GM18861 (cell line): Measurements from ENCODE around the gene CNDP1.
"Not testable (repeated sequence)": the region's sequence is repeated elsewhere in the genome, so short reads cannot be mapped to it uniquely, and the experiment has no call there.

Source experiments
- ATAC-seq: cut with Tn5 transposase; IDR thresholded peaks from one replicate; pipeline ENCODE4 v1.9.1; 2021; ENCODE audit not compliant: unreplicated experiment

Gene CNDP1

DNA sequence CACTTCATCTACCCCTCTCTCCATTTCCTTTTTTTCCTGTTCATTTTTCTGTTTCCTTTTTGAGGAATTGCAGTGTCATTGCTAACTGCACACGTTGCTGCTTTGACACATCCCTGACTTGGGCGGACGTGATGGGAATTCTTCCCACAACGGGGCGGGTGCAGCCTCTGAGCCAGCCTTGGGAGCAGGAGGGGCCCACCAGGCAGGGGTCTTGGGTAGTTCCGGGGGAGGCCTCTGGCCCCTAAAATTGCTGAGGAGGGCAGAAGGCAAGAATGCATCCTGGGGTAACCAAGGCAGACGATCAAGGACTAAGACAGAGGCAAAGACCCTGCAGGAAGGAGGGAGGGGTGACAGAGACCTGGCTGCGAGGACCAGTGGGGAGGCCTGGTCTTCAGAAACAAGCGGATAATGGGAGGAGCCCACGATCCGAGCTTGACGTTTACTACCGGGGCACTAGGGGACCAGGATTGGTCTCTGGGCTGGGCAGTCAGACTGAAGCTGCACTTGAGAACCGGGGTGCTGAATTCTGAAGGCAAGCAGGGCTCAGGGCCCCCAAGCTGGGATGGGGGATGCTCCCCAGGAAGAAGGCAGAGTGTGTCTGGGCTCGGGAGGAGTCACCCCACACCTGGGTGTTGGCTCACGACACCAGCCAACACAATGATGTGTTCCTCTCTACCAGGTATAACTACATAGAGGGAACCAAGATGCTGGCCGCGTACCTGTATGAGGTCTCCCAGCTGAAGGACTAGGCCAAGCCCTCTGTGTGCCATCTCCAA, 14.8 kb upstream of the CNDP1 start:
- ATAC-seq: no peak

DNA sequence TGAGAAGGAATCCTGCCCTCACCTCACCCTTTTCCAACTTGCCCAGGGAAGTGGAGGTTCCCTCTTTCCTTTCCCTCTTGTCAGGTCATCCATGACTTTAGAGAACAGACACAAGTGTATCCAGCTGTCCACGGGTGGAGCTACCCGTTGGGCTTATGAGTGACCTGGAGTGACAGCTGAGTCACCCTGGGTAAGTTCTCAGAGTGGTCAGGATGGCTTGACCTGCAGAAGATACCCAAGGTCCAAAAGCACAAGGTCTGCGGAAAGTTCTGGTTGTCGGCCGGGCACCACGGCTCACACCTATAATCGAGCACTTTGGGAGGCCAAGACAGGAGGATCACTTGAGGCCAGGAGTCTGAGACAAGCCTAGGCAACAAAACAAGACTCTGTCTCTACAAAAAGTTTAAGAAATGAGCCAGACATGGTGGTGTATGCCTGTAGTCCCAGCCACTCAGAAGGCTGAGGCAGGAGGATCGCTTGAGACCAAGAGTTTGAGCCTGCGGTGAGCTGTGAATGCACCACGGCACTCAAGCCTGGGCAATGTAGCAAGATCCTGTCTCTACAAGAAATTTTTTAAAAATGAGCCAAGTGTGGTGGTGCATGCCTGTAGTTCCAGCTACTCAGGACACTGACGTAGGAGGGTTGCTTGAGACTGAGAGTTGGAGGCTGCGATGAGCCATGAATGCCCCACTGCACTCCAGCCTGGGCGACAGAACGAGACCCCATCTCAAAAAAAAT, 14.0 kb upstream of the CNDP1 start:
- ATAC-seq: no peak

- no peak for ATAC-seq
Measured at GRCh38 chr18:74521068-74521725, 13.1 kb upstream of the CNDP1 start.

GRCh38 chr18:74522635-74523548, 11.4 kb upstream of the CNDP1 start:
- ATAC-seq: no peak

DNA sequence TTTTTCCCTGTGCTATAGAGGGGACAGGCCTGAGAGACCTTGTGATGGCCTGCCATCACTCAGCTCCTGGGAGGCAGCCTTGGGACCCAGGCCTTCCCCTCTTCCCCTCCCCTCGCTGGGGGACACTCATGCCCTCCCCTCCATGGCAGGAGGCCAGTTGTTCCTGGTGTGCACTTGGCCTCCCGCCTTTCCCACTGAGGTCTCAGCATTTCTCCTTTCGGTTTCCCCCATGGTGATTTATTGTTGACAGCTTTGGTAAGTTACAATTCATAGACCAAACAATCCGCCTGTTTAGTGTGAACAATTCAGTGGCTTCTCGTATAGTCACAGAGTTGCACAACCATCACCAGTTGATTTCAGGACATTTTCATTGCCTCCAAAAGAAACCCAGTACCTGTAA, 10.2 kb upstream of the CNDP1 start:
- ATAC-seq: no peak

DNA sequence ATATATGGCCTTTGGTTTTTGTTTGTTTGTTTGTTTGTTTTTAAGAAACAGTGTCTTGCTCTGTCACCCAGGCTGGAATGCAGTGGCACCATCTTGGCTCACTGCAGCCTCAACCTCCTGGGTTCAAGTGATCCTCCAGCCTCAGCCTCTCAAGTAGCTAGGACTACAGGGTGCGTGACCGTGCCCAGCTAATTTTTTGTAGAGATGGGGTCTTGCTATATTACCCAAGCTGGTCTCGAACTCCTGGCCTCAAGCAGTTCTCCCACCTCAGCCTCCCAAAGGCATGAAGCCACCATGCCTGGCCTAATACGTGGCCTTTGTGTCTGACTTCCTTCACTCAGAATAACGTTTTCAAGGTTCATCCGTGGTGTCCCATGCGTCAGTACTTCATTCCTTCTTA, 9.4 kb upstream of the CNDP1 start:
- ATAC-seq: not testable (repeated sequence)

GRCh38 chr18:74525741-74526140, 8.6 kb upstream of the CNDP1 start:
- no peak for ATAC-seq

DNA sequence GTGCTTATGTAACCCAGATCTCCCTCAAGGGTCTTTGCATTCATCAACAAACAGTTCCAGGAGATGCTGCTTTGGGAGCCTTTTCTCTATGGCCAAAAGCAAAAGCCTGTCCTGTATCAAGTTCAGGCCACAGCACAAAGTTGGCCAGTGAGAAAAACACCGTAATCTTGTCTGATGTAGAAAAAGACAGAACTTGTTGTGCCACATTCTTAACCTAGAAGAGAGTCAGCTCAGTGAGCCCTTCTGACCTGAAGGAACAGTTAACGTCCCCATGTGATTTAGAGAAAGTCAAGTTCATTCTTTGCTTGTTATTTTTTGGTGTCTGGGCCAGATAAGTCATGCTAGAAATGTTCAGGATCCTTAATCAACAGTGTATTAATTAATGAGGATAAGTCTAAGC, 7.8 kb upstream of the CNDP1 start:
- no peak for ATAC-seq

DNA sequence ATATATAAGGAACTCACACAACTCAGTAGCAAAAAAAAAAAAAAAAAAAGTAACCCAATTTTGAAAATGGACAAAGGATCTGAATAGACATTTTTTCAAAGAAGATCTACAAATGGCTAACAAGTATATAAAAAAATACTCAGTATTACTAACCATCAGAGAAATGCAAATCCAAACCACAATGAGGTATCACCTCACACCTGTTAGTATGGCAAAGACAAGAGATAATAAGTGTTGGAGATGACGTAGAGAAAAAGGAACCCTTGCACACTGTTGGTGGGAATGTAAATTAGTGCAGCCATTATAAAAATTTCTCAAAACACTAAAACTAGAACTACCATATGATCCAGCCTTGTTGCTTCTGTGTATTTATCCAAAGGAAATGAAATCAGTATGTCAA, 5.8 kb upstream of the CNDP1 start:
- peak; percentile 77 for ATAC-seq

DNA sequence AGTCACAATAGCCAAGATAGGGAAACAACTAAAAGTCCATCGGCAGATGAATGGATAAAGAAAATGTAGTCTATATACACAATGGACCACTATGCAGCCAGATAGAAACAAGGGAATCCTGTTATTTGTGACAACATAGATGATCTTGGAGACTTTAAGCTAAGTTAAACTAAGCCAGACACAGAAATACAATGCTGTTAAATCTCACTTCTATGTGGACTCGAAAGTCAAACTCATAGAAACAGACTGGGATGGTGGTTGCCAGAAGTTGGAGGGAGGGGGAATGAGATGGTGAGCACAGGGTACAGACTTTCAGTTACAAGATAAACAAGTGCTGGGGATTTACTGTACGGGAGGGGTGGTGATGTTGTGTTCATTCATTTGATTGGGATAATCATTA, 5.4 kb upstream of the CNDP1 start:
- ATAC-seq: no peak

DNA sequence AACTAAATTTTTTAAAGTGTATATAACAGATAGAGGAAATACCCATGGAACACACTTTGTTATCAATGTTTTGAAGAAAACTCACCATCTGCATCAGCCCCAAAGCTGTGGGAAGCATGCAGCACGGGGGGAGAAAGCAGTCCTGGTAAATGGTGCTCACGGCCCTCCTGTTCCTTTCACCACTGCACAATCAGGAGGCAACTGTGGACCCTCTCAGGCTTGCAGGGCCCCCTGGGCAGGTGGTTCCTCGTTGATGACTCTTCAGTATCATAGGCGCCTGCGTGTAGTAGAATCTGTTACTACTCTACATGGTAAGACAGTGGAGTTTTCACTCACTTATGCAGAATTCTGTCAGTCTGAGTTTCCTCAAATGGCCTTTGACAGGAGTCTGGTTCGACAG, 4.9 kb upstream of the CNDP1 start:
- no peak for ATAC-seq

DNA sequence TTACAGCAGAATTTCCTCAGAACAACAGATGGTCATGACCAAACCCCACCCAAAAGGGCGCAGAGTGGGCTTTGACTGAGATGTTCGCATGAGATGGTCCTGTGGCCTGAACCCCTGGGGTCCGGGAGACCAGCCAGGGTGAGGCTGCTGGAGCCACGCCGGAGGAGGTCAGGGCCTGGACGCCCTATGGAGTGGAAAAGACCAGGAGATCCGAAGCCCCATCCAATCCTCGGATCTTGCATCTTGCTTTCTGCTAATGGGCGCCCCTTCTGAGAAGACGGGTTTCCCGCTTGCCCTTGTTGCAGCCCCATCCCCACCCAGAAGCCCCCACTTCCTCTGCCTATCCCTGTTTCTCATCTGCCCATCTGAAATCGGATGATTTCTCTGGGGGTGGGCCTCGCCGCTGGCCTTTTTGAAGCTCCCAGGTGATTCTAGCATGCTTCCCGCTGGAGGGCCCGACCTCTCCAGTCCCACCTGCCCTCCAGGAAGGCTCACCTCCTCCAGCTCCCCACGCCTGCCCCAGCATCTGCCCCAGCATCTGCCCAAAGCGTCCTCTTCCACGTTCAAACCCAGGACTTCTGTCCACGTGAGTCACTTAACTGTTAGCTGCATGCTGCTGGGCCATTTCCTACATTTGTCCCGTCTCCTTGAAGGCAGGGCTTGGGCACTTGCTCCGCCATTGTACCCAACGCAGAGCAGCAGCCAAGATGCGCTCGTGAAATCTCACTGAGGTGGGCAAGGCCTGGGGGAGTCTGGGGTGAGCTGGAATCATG, 4.3 kb upstream of the CNDP1 start:
- ATAC-seq: no peak

DNA sequence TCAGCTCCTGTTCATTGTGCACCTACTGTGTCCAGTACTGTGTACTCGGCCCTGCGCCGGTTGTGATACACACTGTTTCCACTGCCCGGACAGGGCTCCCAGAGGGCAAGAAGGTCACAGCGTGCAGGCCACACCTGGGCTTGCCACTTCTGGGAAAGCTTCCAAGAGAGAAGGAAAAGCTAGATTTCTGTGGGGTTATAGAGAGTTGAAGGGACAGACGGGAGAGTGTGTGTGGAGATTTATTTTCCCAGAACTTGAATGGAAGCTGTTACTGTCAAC, 3.8 kb upstream of the CNDP1 start:
- no peak for ATAC-seq

DNA sequence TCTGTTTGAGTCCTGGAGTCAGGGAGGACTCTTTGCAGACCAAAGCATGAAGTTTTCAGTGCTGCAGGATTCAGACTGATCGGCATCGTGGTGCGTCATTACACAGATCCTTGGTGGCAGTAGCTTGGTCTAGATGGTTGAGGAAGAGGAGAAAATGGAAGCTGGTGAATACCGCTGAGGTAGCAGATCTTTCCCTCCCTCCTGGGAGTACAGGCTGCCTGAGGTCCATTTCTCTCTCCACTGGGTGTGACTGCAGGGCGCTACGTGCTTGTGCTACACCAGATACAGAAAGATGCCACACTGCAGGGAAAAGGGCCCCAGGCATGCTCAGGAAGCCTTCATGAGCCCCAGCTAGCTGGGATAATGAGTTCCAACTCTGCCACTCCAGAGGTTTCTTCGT, 3.3 kb upstream of the CNDP1 start:
- ATAC-seq: no peak

- ATAC-seq: no peak
Measured at GRCh38 chr18:74532511-74533025, 1.7 kb upstream of the CNDP1 start.

DNA sequence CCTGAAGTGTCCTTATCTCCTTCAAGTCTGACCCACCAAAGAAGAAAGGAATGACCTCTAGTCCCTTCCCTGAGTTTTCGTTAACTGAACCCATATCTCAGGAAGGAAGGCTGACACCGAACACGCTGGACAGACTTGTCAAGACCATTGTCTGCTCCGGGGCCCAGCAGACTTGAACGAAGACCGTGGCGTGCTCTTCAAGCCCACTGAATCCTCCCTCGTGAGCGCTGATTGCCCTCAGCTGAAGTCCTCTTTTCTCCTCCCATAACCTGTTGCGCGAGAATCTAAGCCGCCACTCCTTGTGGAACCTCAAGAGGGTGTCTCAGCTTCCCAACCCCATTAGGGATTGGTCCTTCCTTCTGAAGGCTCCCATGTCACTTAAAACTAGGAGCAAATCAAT, 634 bp upstream of the CNDP1 start:
- no peak for ATAC-seq

GRCh38 chr18:74534981-74535649, 815 bp downstream of the CNDP1 start:
- ATAC-seq: no peak

DNA sequence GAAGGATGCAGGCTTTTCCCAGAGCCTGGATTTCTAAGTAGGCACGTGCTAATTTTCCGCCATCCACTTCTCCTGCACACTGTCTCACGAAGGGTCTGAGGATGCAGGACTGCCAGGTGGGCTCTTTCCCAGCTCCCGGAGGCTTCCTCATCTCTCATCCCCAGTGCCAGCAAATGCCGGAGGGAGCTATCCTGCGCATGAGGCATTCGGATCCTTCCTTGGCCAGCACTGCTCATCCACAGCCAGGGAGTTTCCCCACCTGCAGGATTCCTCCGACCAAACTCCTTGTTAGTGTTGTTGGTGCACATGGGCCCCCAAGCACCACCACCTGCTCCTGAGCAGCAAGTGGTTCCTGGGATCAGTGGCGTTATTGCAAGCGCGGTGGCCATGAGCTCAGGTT, 5.0 kb downstream of the CNDP1 start:
- no peak for ATAC-seq

DNA sequence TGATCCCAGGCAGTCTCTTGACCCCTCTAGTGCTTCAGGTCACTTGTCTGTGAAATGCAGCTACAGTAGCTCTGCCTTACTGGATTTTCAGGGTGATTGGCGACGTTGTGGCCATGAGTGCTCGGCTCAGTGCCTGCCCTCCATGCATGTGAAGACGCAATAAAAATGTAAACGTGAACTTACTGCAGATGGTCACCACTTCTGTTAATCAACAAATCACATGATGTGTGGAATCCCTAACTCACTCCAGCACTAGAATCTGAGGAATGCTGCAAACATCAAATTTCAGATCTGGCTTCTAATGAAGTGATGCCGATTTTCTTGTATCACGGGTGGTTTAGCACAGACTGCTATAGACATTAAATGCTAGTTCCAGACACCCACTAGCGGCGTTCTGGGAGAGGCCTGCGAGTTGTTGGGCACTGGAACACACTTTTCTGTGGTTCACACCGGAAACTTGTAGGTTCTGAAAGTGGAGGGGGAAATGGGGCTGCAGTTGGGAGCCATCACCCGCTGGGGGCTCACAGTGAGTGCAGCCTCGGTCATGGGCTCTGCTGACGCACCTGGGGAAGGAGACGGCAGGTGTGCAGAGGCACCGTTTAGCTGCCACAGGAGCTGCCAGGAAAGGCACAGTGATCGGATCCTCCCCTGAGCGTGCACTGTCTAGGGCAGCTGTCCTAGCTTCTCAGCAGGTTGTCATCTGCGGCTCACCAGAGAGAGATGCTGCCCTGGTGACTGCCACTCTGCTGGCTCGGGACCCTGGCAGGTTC, 6.5 kb downstream of the CNDP1 start:
- no peak for ATAC-seq
